Measurements from ENCODE around the gene IL16.

The IL16 gene

GRCh38 chr15:81277851-81278250 is 81.2 kb downstream of the IL16 start:
- no peak for TF ChIP-seq TAF1 (IDR thresholded peaks at IDR 0.05; ENCODE audit: borderline replicate concordance, insufficient read depth, low read length)
- TF ChIP-seq POLR2AphosphoS5 (IDR thresholded peaks at IDR 0.05; ENCODE audit: low read depth, low read length): no peak
- no peak for TF ChIP-seq SIN3A (IDR thresholded peaks at IDR 0.05; ENCODE audit: borderline replicate concordance, insufficient read depth, low read length)
- TF ChIP-seq, protein P1, sequence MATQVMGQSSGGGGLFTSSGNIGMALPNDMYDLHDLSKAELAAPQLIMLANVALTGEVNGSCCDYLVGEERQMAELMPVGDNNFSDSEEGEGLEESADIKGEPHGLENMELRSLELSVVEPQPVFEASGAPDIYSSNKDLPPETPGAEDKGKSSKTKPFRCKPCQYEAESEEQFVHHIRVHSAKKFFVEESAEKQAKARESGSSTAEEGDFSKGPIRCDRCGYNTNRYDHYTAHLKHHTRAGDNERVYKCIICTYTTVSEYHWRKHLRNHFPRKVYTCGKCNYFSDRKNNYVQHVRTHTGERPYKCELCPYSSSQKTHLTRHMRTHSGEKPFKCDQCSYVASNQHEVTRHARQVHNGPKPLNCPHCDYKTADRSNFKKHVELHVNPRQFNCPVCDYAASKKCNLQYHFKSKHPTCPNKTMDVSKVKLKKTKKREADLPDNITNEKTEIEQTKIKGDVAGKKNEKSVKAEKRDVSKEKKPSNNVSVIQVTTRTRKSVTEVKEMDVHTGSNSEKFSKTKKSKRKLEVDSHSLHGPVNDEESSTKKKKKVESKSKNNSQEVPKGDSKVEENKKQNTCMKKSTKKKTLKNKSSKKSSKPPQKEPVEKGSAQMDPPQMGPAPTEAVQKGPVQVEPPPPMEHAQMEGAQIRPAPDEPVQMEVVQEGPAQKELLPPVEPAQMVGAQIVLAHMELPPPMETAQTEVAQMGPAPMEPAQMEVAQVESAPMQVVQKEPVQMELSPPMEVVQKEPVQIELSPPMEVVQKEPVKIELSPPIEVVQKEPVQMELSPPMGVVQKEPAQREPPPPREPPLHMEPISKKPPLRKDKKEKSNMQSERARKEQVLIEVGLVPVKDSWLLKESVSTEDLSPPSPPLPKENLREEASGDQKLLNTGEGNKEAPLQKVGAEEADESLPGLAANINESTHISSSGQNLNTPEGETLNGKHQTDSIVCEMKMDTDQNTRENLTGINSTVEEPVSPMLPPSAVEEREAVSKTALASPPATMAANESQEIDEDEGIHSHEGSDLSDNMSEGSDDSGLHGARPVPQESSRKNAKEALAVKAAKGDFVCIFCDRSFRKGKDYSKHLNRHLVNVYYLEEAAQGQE (IDR thresholded peaks at IDR 0.05; ENCODE audit: insufficient read depth in 1 of 2, low read depth in 2 of 2, low read length in 2 of 2): no peak
- TF ChIP-seq FOXP2 (optimal IDR thresholded peaks at IDR 0.05; ENCODE audit: borderline replicate concordance, extremely low read depth, extremely low read length, insufficient read depth): no peak

- TF ChIP-seq, protein P1 (IDR thresholded peaks at IDR 0.05; ENCODE audit: insufficient read depth in 1 of 2, low read depth in 2 of 2, low read length in 2 of 2): no peak
- TF ChIP-seq SIN3A (IDR thresholded peaks at IDR 0.05; ENCODE audit: borderline replicate concordance, insufficient read depth, low read length): no peak
- TF ChIP-seq TAF1 (IDR thresholded peaks at IDR 0.05; ENCODE audit: borderline replicate concordance, insufficient read depth, low read length): no peak
- TF ChIP-seq FOXP2 (optimal IDR thresholded peaks at IDR 0.05; ENCODE audit: borderline replicate concordance, extremely low read depth, extremely low read length, insufficient read depth): no peak
- no peak for TF ChIP-seq POLR2AphosphoS5 (IDR thresholded peaks at IDR 0.05; ENCODE audit: low read depth, low read length)
Measured at GRCh38 chr15:81278306-81279029, 81.8 kb downstream of the IL16 start.

- TF ChIP-seq, protein P1 (IDR thresholded peaks at IDR 0.05; ENCODE audit: insufficient read depth in 1 of 2, low read depth in 2 of 2, low read length in 2 of 2): no peak
- TF ChIP-seq POLR2AphosphoS5 (IDR thresholded peaks at IDR 0.05; ENCODE audit: low read depth, low read length) (no peak), SIN3A (IDR thresholded peaks at IDR 0.05; ENCODE audit: borderline replicate concordance, insufficient read depth, low read length) (no peak), TAF1 (IDR thresholded peaks at IDR 0.05; ENCODE audit: borderline replicate concordance, insufficient read depth, low read length) (no peak), FOXP2 (optimal IDR thresholded peaks at IDR 0.05; ENCODE audit: borderline replicate concordance, extremely low read depth, extremely low read length, insufficient read depth) (no peak)
Measured at GRCh38 chr15:81279621-81280485, 83.2 kb downstream of the IL16 start.

DNA sequence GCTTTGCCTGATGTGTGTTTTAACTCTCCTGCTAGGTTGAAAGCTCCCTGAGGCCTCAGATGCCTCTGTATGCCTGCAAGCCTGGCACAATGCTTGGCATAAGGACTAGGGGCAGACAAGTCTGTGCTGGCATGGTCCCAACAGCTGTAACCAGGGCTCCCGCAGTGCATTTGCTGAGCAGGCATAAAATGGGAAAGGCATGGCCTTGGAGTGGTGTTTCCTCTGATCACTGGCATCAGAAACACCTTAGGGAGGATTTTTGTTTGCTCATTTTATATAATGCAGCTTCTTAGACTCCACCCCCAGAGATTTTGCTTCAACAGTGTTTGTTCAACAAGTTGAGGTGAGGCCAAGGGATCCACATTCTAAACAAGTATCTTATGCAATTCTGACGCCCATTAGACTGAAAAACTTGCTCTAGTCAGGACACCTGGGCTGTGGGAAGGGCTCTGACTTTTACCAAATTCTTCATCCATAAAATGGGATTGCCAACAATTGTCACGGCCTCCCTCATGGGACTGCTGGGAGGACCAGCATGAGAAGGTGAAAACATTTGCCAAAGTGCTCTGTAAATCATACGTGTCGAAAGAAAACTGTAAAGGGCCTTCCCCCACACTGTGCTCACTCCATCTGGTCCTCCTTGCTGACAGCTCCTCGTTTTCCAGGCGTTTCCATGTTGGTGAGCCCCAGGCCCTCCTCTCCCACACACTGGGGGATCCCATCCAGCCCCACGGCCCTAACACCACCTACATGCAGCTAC is 84.2 kb downstream of the IL16 start:
- TF ChIP-seq SIN3A (IDR thresholded peaks at IDR 0.05; ENCODE audit: borderline replicate concordance, insufficient read depth, low read length) (no peak), FOXP2 (optimal IDR thresholded peaks at IDR 0.05; ENCODE audit: borderline replicate concordance, extremely low read depth, extremely low read length, insufficient read depth) (no peak), TAF1 (IDR thresholded peaks at IDR 0.05; ENCODE audit: borderline replicate concordance, insufficient read depth, low read length) (no peak)
- TF ChIP-seq, protein P1 (IDR thresholded peaks at IDR 0.05; ENCODE audit: insufficient read depth in 1 of 2, low read depth in 2 of 2, low read length in 2 of 2): no peak
